SK-N-MC (cell line): ENCODE data around the gene VN1R5.

ENCODE experiments used
- DNase-seq: peaks from one replicate; pipeline ENCODE4 v3.0.0-alpha.2; 2011; ENCODE audit warnings: low read depth, low spot score
- H3K27ac ChIP-seq: fragments of 200-600 bp; sonication (generic); 2 replicates; pipeline ENCODE4 v1.5.1; 2016; ENCODE audit warnings: mixed run types
- H3K36me3 ChIP-seq: fragments of 200-600 bp; sonication (generic); 2 replicates; pipeline ENCODE4 v1.6.1; 2017; ENCODE audit warnings: antibody characterized with exemption, low read length, mixed read lengths; ENCODE audit not compliant: insufficient read depth
- H3K4me3 ChIP-seq: fragments of 200-600 bp; sonication (generic); 2 replicates; pipeline ENCODE4 v1.5.1; 2016
- H3K9ac ChIP-seq: fragments of 200-600 bp; sonication (generic); 2 replicates; pipeline ENCODE4 v1.8.0; 2017; ENCODE audit warnings: mixed run types, mixed read lengths; ENCODE audit not compliant: insufficient read length
- H3K9me3 ChIP-seq: fragments of 200-600 bp; sonication (generic); 2 replicates; pipeline ENCODE4 v1.6.1; 2017; ENCODE audit warnings: low read depth, mild to moderate bottlenecking, antibody characterized with exemption, low read length, moderate library complexity, mixed read lengths
- EZH2 ChIP-seq: fragments of 200-600 bp; sonication (generic); IDR thresholded peaks from one replicate; pipeline ENCODE4 v1.6.1; 2017; ENCODE audit warnings: antibody characterized with exemption
- FOXP2 ChIP-seq: optimal IDR thresholded peaks from 2 replicates; pipeline ENCODE3; 2011; ENCODE audit warnings: mild to moderate bottlenecking, moderate library complexity; ENCODE audit not compliant: insufficient read depth; ENCODE audit errors: extremely low read length, control extremely low read depth
- POLR2AphosphoS5 ChIP-seq: IDR thresholded peaks from 2 replicates; pipeline ENCODE4 v1.6.1; 2012; ENCODE audit warnings: mild to moderate bottlenecking, low read depth, low read length, borderline replicate concordance

VN1R5 gene

GRCh38 chr1:247293047-247293446 lies 37.2 kb downstream of the VN1R5 start:
- Histone ChIP-seq H3K36me3 (no peaks in the 10 kb centered on the region), H3K9me3 (no peaks in the 10 kb centered on the region), H3K27ac (no peak overlapping the region), H3K9ac (no peak overlapping the region), H3K4me3 (no peak overlapping the region)
- TF ChIP-seq POLR2AphosphoS5 (no peak), EZH2 (no peak), FOXP2 (no peak)
- no peak for DNase-seq

DNA sequence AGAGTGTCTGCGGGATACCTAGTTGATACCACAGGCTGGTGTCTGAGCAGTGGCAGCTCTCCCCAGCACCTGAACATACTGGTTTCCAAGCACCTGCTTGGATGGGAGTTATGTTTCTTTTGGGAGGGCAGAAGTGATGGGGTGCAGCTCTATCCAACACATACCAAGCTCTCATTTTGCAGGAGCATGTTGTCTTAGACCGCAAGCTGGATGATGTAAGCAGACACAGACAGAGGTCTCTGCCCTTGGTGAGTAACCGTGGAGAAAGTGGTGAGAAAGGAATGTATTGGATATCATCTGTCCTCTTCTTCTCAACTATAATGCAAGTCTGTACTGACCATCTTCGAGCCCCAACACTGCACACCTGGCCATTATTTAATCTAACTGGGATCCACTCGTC lies 38.4 kb downstream of the VN1R5 start:
- H3K9ac ChIP-seq = no peak overlapping the region
- DNase-seq = no peak
- TF ChIP-seq FOXP2 (no peak), POLR2AphosphoS5 (no peak), EZH2 (no peak)
- H3K4me3 ChIP-seq = no peak overlapping the region
- H3K9me3 ChIP-seq = no peaks in the 10 kb centered on the region
- no peaks in the 10 kb centered on the region for H3K36me3 ChIP-seq
- H3K27ac ChIP-seq = no peak overlapping the region

DNA sequence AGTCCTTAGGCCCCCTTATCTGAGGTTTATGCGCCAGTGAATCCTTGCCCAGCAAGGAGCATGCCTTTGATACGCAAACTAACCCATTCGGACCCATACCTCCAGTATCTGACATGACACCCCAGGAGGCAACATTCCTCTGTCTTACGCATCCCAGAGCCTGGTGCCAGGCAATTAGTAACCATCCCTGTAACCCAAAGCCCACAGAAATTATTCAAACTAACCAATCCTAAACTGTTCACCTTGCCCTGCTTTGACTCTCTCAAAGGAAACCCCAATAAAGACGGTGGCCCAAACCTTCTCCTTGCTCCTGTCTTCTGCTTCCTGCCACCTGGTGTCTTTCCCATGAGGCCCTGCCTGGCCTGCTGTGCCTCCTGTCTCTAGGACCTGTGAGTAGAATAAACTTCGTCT lies 39.4 kb downstream of the VN1R5 start:
- H3K9me3 ChIP-seq = no peaks in the 10 kb centered on the region
- H3K4me3 ChIP-seq = no peak overlapping the region
- no peak overlapping the region for H3K9ac ChIP-seq
- no peaks in the 10 kb centered on the region for H3K36me3 ChIP-seq
- no peak for DNase-seq
- TF ChIP-seq FOXP2 = no peak
- TF ChIP-seq POLR2AphosphoS5 = no peak
- no peak for TF ChIP-seq EZH2
- H3K27ac ChIP-seq = no peak overlapping the region

DNA sequence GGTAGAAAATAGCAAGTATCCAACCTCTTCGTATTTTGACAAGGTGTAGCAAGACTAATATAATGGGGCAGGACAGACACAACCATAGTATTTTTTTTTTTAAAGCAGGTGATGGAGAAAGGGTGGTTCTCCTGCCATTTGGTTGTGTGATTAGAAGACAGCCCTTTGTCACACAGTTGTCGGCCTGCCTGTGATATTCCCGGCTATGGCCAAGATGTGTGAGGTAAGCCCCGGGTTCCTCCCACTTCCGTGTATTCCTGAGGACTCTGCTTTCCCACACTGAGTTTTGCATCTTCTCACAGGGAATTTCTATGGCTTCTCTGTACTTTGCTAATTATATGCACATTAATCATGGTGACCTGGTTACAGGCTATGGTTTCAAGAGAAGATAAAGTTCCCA lies 39.9 kb downstream of the VN1R5 start:
- no peak for DNase-seq
- Histone ChIP-seq H3K4me3 (no peak overlapping the region), H3K36me3 (no peaks in the 10 kb centered on the region; the same call in 1 of the 2 replicates), H3K9me3 (no peaks in the 10 kb centered on the region), H3K27ac (no peak overlapping the region), H3K9ac (no peak overlapping the region)
- TF ChIP-seq POLR2AphosphoS5 (no peak), FOXP2 (no peak), EZH2 (no peak)

- no peak overlapping the region for H3K4me3 ChIP-seq
- TF ChIP-seq POLR2AphosphoS5 (no peak), EZH2 (no peak), FOXP2 (no peak)
- H3K9ac ChIP-seq = no peak overlapping the region
- DNase-seq = no peak
- H3K36me3 ChIP-seq = no peaks in the 10 kb centered on the region; the same call in 1 of the 2 replicates
- H3K9me3 ChIP-seq = no peaks in the 10 kb centered on the region
- H3K27ac ChIP-seq = no peak overlapping the region
Observed at GRCh38 chr1:247296599-247297180, 40.8 kb downstream of the VN1R5 start.

- H3K36me3 ChIP-seq = no peaks in the 10 kb centered on the region; the same call in 1 of the 2 replicates
- DNase-seq = no peak
- no peaks in the 10 kb centered on the region for H3K9me3 ChIP-seq
Observed at GRCh38 chr1:247297263-247298123, 41.6 kb downstream of the VN1R5 start.

GRCh38 chr1:247298124-247298481 lies 42.2 kb downstream of the VN1R5 start:
- no peak for DNase-seq
- TF ChIP-seq EZH2 = no peak
- TF ChIP-seq FOXP2 = no peak
- TF ChIP-seq POLR2AphosphoS5 = no peak
- H3K9ac ChIP-seq = no peak overlapping the region
- H3K4me3 ChIP-seq = no peak overlapping the region
- no peak overlapping the region for H3K27ac ChIP-seq
- peaks cover 6% of the 10 kb centered on the region; the same call in 1 of the 2 replicates for H3K36me3 ChIP-seq
- H3K9me3 ChIP-seq = no peaks in the 10 kb centered on the region

More at GRCh38 chr1:247297263-247298123, 41.6 kb downstream of the VN1R5 start:
- Histone ChIP-seq H3K9ac (no peak overlapping the region), H3K27ac (no peak overlapping the region), H3K4me3 (no peak overlapping the region)
- TF ChIP-seq FOXP2 (no peak), EZH2 (no peak), POLR2AphosphoS5 (no peak)

- H3K4me3 ChIP-seq = no peak overlapping the region
- TF ChIP-seq EZH2 (no peak), POLR2AphosphoS5 (no peak), FOXP2 (no peak)
- peaks cover 9% of the 10 kb centered on the region; the same call in 1 of the 2 replicates for H3K36me3 ChIP-seq
- no peaks in the 10 kb centered on the region for H3K9me3 ChIP-seq
- H3K27ac ChIP-seq = no peak overlapping the region
- H3K9ac ChIP-seq = no peak overlapping the region
- DNase-seq = no peak
Observed at GRCh38 chr1:247298701-247299100, 42.8 kb downstream of the VN1R5 start.
